Fibroblast of mammary gland (primary cell): ENCODE results near the gene NUP214.

ENCODE experiments used
- DNase-seq: peaks from one replicate; pipeline ENCODE4 v3.0.0-alpha.2; 2010; ENCODE audit warnings: low read depth
- H3K4me3 ChIP-seq: 2 replicates; pipeline ENCODE4 v1.5.1; 2011; ENCODE audit warnings: low read depth, mild to moderate bottlenecking, low read length, moderate library complexity; ENCODE audit not compliant: control insufficient read depth
- CTCF ChIP-seq: conservative IDR thresholded peaks from 2 replicates; pipeline ENCODE4 v1.5.1; 2011; ENCODE audit warnings: low read depth, low read length, inconsistent platforms; ENCODE audit not compliant: control insufficient read depth, insufficient read depth

The NUP214 gene

GRCh38 chr9:131177898-131178297, 52.5 kb downstream of the NUP214 start:
- DNase-seq = no peak
- no peak overlapping the region for H3K4me3 ChIP-seq
- no peak for TF ChIP-seq CTCF

GRCh38 chr9:131178382-131178781, 53.0 kb downstream of the NUP214 start:
- DNase-seq = peak; percentile 60
- TF ChIP-seq CTCF = peak; percentile 97
- H3K4me3 ChIP-seq = no peak overlapping the region

GRCh38 chr9:131178926-131179325, 53.5 kb downstream of the NUP214 start:
- no peak for DNase-seq
- no peak for TF ChIP-seq CTCF

GRCh38 chr9:131179561-131180219, 54.3 kb downstream of the NUP214 start:
- no peak for TF ChIP-seq CTCF
- no peak overlapping the region for H3K4me3 ChIP-seq
- peak; percentile 84 for DNase-seq

More at GRCh38 chr9:131178926-131179325, 53.5 kb downstream of the NUP214 start:
- H3K4me3 ChIP-seq = no peak overlapping the region

DNA sequence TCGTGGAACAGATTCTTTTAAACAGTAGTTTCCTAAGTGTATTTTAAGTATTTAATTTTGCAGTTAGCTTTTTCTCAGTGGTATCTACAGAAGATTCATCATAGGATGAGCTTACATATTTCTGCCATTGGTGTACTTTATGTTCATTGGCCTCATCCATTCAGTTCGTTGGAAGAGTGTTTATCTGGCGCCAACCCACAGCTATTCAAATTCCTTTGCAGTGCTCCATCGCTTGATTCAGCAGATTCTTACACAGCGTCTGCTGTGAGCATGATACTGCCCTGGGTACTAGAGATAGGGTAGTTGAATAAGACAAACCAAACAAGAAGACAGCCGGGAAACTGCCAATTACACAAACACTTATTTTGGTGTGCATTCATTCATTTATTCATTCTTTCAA, 55.1 kb downstream of the NUP214 start:
- no peak for TF ChIP-seq CTCF
- H3K4me3 ChIP-seq = no peak overlapping the region
- DNase-seq = peak; percentile 89

GRCh38 chr9:131181091-131181681, 55.8 kb downstream of the NUP214 start:
- H3K4me3 ChIP-seq = no peak overlapping the region
- DNase-seq = no peak
- TF ChIP-seq CTCF = peak; percentile 23
